ENCODE results near the gene RAE1.

RAE1 gene

GRCh38 chr20:57381596-57382503, 30.8 kb downstream of the RAE1 start:
- DNase-seq (ENCODE audit: low spot score) = peak; percentile 89
- peak; percentile 91 for TF ChIP-seq CTCF (IDR thresholded peaks at IDR 0.05; ENCODE audit: extremely low read depth, insufficient read depth, missing control alignments)
- in situ Hi-C loops (cut with MboI; ENCODE audit: low pct_unique_long_range_greater_than_20kb, low sequenced_read_pairs, unreplicated experiment) = loop anchor here (25.0 kb wide), 1 partner anchor 830 kb away; no protein-coding TSS in a partner anchor

GRCh38 chr20:57382516-57382915, 31.5 kb downstream of the RAE1 start:
- DNase-seq (ENCODE audit: low spot score) = no peak
- TF ChIP-seq CTCF (IDR thresholded peaks at IDR 0.05; ENCODE audit: extremely low read depth, insufficient read depth, missing control alignments) = no peak
- in situ Hi-C loops (cut with MboI; ENCODE audit: low pct_unique_long_range_greater_than_20kb, low sequenced_read_pairs, unreplicated experiment) = loop anchor here (25.0 kb wide), 1 partner anchor 830 kb away; no protein-coding TSS in a partner anchor

- DNase-seq (ENCODE audit: low spot score) = no peak
- in situ Hi-C loops (cut with MboI; ENCODE audit: low pct_unique_long_range_greater_than_20kb, low sequenced_read_pairs, unreplicated experiment) = loop anchor here (25.0 kb wide), 1 partner anchor 829 kb away; no protein-coding TSS in a partner anchor
Measured at GRCh38 chr20:57383447-57384347, 32.6 kb downstream of the RAE1 start.

GRCh38 chr20:57384486-57384885, 33.4 kb downstream of the RAE1 start:
- no peak for DNase-seq (ENCODE audit: low spot score)
- no peak for TF ChIP-seq CTCF (IDR thresholded peaks at IDR 0.05; ENCODE audit: extremely low read depth, insufficient read depth, missing control alignments)
- in situ Hi-C loops (cut with MboI; ENCODE audit: low pct_unique_long_range_greater_than_20kb, low sequenced_read_pairs, unreplicated experiment) = loop anchor here (25.0 kb wide), 1 partner anchor 828 kb away; no protein-coding TSS in a partner anchor

More at GRCh38 chr20:57383447-57384347, 32.6 kb downstream of the RAE1 start:
- TF ChIP-seq CTCF (IDR thresholded peaks at IDR 0.05; ENCODE audit: extremely low read depth, insufficient read depth, missing control alignments) = no peak

- TF ChIP-seq CTCF (IDR thresholded peaks at IDR 0.05; ENCODE audit: extremely low read depth, insufficient read depth, missing control alignments) = no peak
- in situ Hi-C loops (cut with MboI; ENCODE audit: low pct_unique_long_range_greater_than_20kb, low sequenced_read_pairs, unreplicated experiment) = loop anchor here (5.0 to 25.0 kb wide), 2 partner anchors 117 to 827 kb away; no protein-coding TSS in a partner anchor
- DNase-seq (ENCODE audit: low spot score) = no peak
Measured at GRCh38 chr20:57384953-57385761, 34.1 kb downstream of the RAE1 start.

Measured in GM13977 (cell line).